GM23338 (cell line): ENCODE data around the gene COL15A1. TPM values are rescaled to one million over a fixed set of nuclear protein-coding genes. Genes with fewer than 3 reads are reported as not detected.

ENCODE experiments used
- ATAC-seq: fragments of 200-7000 bp; cut with Tn5 transposase; 3 replicates; pipeline ENCODE4 v1.9.1; 2020
- DNase-seq: peaks from one replicate; pipeline ENCODE4 v3.0.0-alpha.2; 2015; ENCODE audit warnings: low spot score
- H2AFZ ChIP-seq: fragments of 200-600 bp; sonication (generic); 2 replicates; pipeline ENCODE4 v1.8.0; 2016; ENCODE audit warnings: antibody characterized with exemption, mild to moderate bottlenecking, moderate library complexity
- H3F3A ChIP-seq: fragments of 200-600 bp; sonication (generic); replicated peaks from 2 replicates; pipeline ENCODE4 v1.8.0; 2017; ENCODE audit warnings: antibody characterized with exemption, mixed run types, low read depth
- H3K27ac ChIP-seq: fragments of 200-600 bp; sonication (generic); 2 replicates; pipeline ENCODE4 v1.6.1; 2016; ENCODE audit warnings: low read depth
- H3K27me3 ChIP-seq: fragments of 200-600 bp; sonication (generic); 2 replicates; pipeline ENCODE4 v1.8.0; 2016; ENCODE audit warnings: mild to moderate bottlenecking, mixed run types, moderate library complexity; ENCODE audit not compliant: insufficient read depth
- H3K36me3 ChIP-seq: fragments of 200-600 bp; sonication (generic); 2 replicates; pipeline ENCODE4 v1.8.0; 2016; ENCODE audit warnings: mild to moderate bottlenecking; ENCODE audit not compliant: insufficient read depth
- H3K4me1 ChIP-seq: fragments of 200-600 bp; sonication (generic); 2 replicates; pipeline ENCODE4 v1.8.0; 2016; ENCODE audit warnings: mild to moderate bottlenecking, moderate library complexity; ENCODE audit not compliant: insufficient read depth
- H3K4me2 ChIP-seq: fragments of 200-600 bp; sonication (generic); 2 replicates; pipeline ENCODE4 v1.7.1; 2017; ENCODE audit warnings: mixed run types
- H3K4me3 ChIP-seq: fragments of 200-600 bp; sonication (generic); 2 replicates; pipeline ENCODE4 v1.6.1; 2016; ENCODE audit warnings: mixed run types
- H3K79me2 ChIP-seq: fragments of 200-600 bp; sonication (generic); replicated peaks from 2 replicates; pipeline ENCODE4 v1.8.0; 2017; ENCODE audit warnings: mild to moderate bottlenecking; ENCODE audit not compliant: insufficient read depth
- H3K9me2 ChIP-seq: fragments of 200-600 bp; sonication (generic); 2 replicates; pipeline ENCODE4 v1.8.0; 2017; ENCODE audit not compliant: insufficient read depth
- H4K20me1 ChIP-seq: fragments of 200-600 bp; sonication (generic); replicated peaks from 2 replicates; pipeline ENCODE4 v1.8.0; 2017; ENCODE audit warnings: mild to moderate bottlenecking; ENCODE audit not compliant: insufficient read depth
- H3K27ac Mint-ChIP-seq: 2 replicates; pipeline ENCODE4 v1.8.0; 2020; ENCODE audit warnings: inconsistent platforms, mild to moderate bottlenecking, moderate library complexity, mixed read lengths
- H3K27me3 Mint-ChIP-seq: 3 replicates; pipeline ENCODE4 v1.8.0; 2022; ENCODE audit warnings: low read depth, mild to moderate bottlenecking, moderate library complexity, mixed read lengths, inconsistent platforms; ENCODE audit not compliant: insufficient read depth, poor library complexity
- H3K36me3 Mint-ChIP-seq: 3 replicates; pipeline ENCODE4 v1.8.0; 2021; ENCODE audit warnings: low read depth, mild to moderate bottlenecking, inconsistent platforms, moderate library complexity, mixed read lengths
- H3K4me1 Mint-ChIP-seq: 3 replicates; pipeline ENCODE4 v1.8.0; 2020; ENCODE audit warnings: mild to moderate bottlenecking, inconsistent platforms, mixed read lengths
- H3K4me3 Mint-ChIP-seq: 3 replicates; pipeline ENCODE4 v1.8.0; 2021; ENCODE audit warnings: moderate library complexity, mild to moderate bottlenecking, inconsistent platforms, mixed read lengths
- H3K9me3 Mint-ChIP-seq: 3 replicates; pipeline ENCODE4 v1.8.0; 2020; ENCODE audit warnings: moderate library complexity, mild to moderate bottlenecking, inconsistent platforms, mixed read lengths
- CREB1 ChIP-seq: fragments of 250-450 bp; sonication (Bioruptor Pico); IDR thresholded peaks from 2 replicates; pipeline ENCODE4 v1.5.0; 2020; ENCODE audit warnings: low read depth, mild to moderate bottlenecking, moderate library complexity
- EZH2 ChIP-seq: fragments of 200-600 bp; sonication (generic); IDR thresholded peaks from one replicate; pipeline ENCODE4 v1.8.0; 2017; ENCODE audit warnings: antibody characterized with exemption, mild to moderate bottlenecking, low read depth; ENCODE audit not compliant: unreplicated experiment
- EZH2phosphoT487 ChIP-seq: fragments of 200-600 bp; sonication (generic); IDR thresholded peaks from one replicate; pipeline ENCODE4 v1.8.1; 2018; ENCODE audit warnings: antibody characterized with exemption; ENCODE audit not compliant: unreplicated experiment
- JUNB ChIP-seq: IDR thresholded peaks from one replicate; pipeline ENCODE4 v1.6.1; 2016; ENCODE audit warnings: antibody characterized with exemption; ENCODE audit not compliant: unreplicated experiment
- NANOG ChIP-seq: IDR thresholded peaks from 2 replicates; pipeline ENCODE4 v1.6.1; 2016; ENCODE audit warnings: antibody characterized with exemption, borderline replicate concordance
- POLR2AphosphoS5 ChIP-seq: IDR thresholded peaks from 2 replicates; pipeline ENCODE4 v1.6.1; 2016; ENCODE audit warnings: antibody characterized with exemption, low read depth
- STAT1 ChIP-seq: IDR thresholded peaks from one replicate; pipeline ENCODE4 v1.6.1; 2016; ENCODE audit warnings: antibody characterized with exemption; ENCODE audit not compliant: unreplicated experiment
- ZNF114 ChIP-seq: fragments of 250-450 bp; sonication (Bioruptor Pico); IDR thresholded peaks from 2 replicates; pipeline ENCODE4 v1.5.0; 2020; ENCODE audit warnings: mild to moderate bottlenecking, moderate library complexity
- ZNF331 ChIP-seq: fragments of 250-450 bp; sonication (Bioruptor Pico); IDR thresholded peaks from 2 replicates; pipeline ENCODE4 v1.5.0; 2020; ENCODE audit warnings: low read depth, mild to moderate bottlenecking, moderate library complexity
- polyA plus RNA-seq: library from polyadenylated mRNA; unstranded; fragments of >200 nt; fragmentation: Nextera tagmentation; extraction: Ambion mirVana; gene quantifications from 2 replicates; pipeline ENCODE4 v1.2.1, GENCODE V29; 2016
- total RNA-seq: library from RNA; depleted of rRNA; stranded (reverse); fragments of >200 nt; shearing (Covaris generic); gene quantifications from 2 replicates; pipeline ENCODE4 v1.2.3, GENCODE V29; 2014
- TF ChIP-seq, protein P1 (sequence below): IDR thresholded peaks from one replicate; pipeline ENCODE4 v1.6.1; 2018; ENCODE audit warnings: antibody characterized with exemption; ENCODE audit not compliant: unreplicated experiment
- TF ChIP-seq, protein P2 (sequence below): fragments of 250-450 bp; sonication (Bioruptor Pico); IDR thresholded peaks from 2 replicates; pipeline ENCODE4 v1.5.0; 2020; ENCODE audit warnings: mild to moderate bottlenecking, moderate library complexity
- TF ChIP-seq, protein P3 (sequence below): IDR thresholded peaks from 2 replicates; pipeline ENCODE4 v1.6.1; 2016; ENCODE audit warnings: antibody characterized with exemption
- TF ChIP-seq, protein P4 (sequence below), 2 experiments: fragments of 200-600 bp in 1 of 2; sonication (generic) in 1 of 2; conservative IDR thresholded peaks; 2 replicates each; pipeline versions ENCODE4 v1.5.1 to v1.6.1; 2016 to 2017; ENCODE audit warnings: antibody characterized with exemption in 2 of 2, low read depth in 2 of 2, mild to moderate bottlenecking in 2 of 2, moderate library complexity in 1 of 2

COL15A1 gene
- total and polyA plus RNA-seq, 2 experiments from 2014 or later: 0.17 to 0.18 TPM

DNA sequence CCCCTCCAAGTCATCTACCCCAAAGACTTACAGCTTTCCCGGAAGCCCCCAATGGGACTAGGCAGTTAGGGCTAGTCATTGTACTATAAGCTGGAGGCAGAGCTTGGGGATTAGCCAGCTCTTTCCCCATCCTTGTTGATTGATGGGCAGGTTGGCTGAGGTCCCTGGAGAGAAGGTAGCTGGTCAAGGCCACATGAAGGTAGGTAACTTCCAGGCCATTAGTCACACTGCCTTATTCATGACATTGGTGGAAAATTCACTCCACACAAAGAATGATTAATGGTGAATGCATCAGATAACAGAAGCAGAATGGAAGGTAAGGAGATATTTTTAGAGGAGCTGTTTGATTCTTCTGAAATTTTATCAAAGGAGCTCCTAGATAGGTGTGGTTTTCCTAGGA lies 111.7 kb downstream of the COL15A1 start:
- TF ChIP-seq JUNB (no peak), STAT1 (no peak), ZNF114 (CRISPR knock-in tag) (no peak), NANOG (no peak), ZNF331 (no peak), EZH2phosphoT487 (no peak), POLR2AphosphoS5 (no peak), CREB1 (CRISPR knock-in tag) (no peak), EZH2 (no peak)
- TF ChIP-seq, protein P1, sequence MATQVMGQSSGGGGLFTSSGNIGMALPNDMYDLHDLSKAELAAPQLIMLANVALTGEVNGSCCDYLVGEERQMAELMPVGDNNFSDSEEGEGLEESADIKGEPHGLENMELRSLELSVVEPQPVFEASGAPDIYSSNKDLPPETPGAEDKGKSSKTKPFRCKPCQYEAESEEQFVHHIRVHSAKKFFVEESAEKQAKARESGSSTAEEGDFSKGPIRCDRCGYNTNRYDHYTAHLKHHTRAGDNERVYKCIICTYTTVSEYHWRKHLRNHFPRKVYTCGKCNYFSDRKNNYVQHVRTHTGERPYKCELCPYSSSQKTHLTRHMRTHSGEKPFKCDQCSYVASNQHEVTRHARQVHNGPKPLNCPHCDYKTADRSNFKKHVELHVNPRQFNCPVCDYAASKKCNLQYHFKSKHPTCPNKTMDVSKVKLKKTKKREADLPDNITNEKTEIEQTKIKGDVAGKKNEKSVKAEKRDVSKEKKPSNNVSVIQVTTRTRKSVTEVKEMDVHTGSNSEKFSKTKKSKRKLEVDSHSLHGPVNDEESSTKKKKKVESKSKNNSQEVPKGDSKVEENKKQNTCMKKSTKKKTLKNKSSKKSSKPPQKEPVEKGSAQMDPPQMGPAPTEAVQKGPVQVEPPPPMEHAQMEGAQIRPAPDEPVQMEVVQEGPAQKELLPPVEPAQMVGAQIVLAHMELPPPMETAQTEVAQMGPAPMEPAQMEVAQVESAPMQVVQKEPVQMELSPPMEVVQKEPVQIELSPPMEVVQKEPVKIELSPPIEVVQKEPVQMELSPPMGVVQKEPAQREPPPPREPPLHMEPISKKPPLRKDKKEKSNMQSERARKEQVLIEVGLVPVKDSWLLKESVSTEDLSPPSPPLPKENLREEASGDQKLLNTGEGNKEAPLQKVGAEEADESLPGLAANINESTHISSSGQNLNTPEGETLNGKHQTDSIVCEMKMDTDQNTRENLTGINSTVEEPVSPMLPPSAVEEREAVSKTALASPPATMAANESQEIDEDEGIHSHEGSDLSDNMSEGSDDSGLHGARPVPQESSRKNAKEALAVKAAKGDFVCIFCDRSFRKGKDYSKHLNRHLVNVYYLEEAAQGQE: no peak
- TF ChIP-seq, protein P2, sequence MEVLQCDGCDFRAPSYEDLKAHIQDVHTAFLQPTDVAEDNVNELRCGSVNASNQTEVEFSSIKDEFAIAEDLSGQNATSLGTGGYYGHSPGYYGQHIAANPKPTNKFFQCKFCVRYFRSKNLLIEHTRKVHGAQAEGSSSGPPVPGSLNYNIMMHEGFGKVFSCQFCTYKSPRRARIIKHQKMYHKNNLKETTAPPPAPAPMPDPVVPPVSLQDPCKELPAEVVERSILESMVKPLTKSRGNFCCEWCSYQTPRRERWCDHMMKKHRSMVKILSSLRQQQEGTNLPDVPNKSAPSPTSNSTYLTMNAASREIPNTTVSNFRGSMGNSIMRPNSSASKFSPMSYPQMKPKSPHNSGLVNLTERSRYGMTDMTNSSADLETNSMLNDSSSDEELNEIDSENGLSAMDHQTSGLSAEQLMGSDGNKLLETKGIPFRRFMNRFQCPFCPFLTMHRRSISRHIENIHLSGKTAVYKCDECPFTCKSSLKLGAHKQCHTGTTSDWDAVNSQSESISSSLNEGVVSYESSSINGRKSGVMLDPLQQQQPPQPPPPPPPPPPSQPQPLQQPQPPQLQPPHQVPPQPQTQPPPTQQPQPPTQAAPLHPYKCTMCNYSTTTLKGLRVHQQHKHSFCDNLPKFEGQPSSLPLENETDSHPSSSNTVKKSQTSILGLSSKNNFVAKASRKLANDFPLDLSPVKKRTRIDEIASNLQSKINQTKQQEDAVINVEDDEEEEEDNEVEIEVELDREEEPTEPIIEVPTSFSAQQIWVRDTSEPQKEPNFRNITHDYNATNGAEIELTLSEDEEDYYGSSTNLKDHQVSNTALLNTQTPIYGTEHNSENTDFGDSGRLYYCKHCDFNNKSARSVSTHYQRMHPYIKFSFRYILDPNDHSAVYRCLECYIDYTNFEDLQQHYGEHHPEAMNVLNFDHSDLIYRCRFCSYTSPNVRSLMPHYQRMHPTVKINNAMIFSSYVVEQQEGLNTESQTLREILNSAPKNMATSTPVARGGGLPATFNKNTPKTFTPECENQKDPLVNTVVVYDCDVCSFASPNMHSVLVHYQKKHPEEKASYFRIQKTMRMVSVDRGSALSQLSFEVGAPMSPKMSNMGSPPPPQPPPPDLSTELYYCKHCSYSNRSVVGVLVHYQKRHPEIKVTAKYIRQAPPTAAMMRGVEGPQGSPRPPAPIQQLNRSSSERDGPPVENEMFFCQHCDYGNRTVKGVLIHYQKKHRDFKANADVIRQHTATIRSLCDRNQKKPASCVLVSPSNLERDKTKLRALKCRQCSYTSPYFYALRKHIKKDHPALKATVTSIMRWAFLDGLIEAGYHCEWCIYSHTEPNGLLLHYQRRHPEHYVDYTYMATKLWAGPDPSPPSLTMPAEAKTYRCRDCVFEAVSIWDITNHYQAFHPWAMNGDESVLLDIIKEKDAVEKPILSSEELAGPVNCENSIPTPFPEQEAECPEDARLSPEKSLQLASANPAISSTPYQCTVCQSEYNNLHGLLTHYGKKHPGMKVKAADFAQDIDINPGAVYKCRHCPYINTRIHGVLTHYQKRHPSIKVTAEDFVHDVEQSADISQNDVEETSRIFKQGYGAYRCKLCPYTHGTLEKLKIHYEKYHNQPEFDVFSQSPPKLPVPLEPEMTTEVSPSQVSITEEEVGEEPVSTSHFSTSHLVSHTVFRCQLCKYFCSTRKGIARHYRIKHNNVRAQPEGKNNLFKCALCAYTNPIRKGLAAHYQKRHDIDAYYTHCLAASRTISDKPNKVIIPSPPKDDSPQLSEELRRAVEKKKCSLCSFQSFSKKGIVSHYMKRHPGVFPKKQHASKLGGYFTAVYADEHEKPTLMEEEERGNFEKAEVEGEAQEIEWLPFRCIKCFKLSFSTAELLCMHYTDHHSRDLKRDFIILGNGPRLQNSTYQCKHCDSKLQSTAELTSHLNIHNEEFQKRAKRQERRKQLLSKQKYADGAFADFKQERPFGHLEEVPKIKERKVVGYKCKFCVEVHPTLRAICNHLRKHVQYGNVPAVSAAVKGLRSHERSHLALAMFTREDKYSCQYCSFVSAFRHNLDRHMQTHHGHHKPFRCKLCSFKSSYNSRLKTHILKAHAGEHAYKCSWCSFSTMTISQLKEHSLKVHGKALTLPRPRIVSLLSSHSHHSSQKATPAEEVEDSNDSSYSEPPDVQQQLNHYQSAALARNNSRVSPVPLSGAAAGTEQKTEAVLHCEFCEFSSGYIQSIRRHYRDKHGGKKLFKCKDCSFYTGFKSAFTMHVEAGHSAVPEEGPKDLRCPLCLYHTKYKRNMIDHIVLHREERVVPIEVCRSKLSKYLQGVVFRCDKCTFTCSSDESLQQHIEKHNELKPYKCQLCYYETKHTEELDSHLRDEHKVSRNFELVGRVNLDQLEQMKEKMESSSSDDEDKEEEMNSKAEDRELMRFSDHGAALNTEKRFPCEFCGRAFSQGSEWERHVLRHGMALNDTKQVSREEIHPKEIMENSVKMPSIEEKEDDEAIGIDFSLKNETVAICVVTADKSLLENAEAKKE (CRISPR knock-in tag): no peak
- TF ChIP-seq, protein P3, sequence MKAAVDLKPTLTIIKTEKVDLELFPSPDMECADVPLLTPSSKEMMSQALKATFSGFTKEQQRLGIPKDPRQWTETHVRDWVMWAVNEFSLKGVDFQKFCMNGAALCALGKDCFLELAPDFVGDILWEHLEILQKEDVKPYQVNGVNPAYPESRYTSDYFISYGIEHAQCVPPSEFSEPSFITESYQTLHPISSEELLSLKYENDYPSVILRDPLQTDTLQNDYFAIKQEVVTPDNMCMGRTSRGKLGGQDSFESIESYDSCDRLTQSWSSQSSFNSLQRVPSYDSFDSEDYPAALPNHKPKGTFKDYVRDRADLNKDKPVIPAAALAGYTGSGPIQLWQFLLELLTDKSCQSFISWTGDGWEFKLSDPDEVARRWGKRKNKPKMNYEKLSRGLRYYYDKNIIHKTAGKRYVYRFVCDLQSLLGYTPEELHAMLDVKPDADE: no peak
- TF ChIP-seq, protein P4, sequence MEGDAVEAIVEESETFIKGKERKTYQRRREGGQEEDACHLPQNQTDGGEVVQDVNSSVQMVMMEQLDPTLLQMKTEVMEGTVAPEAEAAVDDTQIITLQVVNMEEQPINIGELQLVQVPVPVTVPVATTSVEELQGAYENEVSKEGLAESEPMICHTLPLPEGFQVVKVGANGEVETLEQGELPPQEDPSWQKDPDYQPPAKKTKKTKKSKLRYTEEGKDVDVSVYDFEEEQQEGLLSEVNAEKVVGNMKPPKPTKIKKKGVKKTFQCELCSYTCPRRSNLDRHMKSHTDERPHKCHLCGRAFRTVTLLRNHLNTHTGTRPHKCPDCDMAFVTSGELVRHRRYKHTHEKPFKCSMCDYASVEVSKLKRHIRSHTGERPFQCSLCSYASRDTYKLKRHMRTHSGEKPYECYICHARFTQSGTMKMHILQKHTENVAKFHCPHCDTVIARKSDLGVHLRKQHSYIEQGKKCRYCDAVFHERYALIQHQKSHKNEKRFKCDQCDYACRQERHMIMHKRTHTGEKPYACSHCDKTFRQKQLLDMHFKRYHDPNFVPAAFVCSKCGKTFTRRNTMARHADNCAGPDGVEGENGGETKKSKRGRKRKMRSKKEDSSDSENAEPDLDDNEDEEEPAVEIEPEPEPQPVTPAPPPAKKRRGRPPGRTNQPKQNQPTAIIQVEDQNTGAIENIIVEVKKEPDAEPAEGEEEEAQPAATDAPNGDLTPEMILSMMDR (conservative IDR thresholded peaks at IDR 0.05; ENCODE audit: low read depth in 2 of 2): no peak
- H3K27ac Mint-ChIP-seq: no peak overlapping the region
- H3K9me3 Mint-ChIP-seq: no peaks in the 10 kb centered on the region
- H3K4me1 ChIP-seq: no peaks in the 10 kb centered on the region
- DNase-seq: no peak
- H3K36me3 Mint-ChIP-seq: no peaks in the 10 kb centered on the region
- no peak overlapping the region for H3K4me2 ChIP-seq
- H3K4me3 ChIP-seq: no peak overlapping the region
- no peaks in the 10 kb centered on the region for H3K27me3 Mint-ChIP-seq
- H3K4me3 Mint-ChIP-seq: no peak overlapping the region
- no peak for ATAC-seq
- no peaks in the 10 kb centered on the region for H4K20me1 ChIP-seq
- no peaks in the 10 kb centered on the region for H3F3A ChIP-seq
- no peak overlapping the region for H3K27ac ChIP-seq
- no peaks in the 10 kb centered on the region for H3K9me2 ChIP-seq
- H2AFZ ChIP-seq: no peak overlapping the region
- no peaks in the 10 kb centered on the region for H3K27me3 ChIP-seq
- H3K4me1 Mint-ChIP-seq: no peaks in the 10 kb centered on the region; the same call in 2 of the 3 replicates
- H3K36me3 ChIP-seq: no peaks in the 10 kb centered on the region
- no peaks in the 10 kb centered on the region for H3K79me2 ChIP-seq
